GM23338 (cell line): ENCODE measurements around the gene SPATS2. TPM values are rescaled to one million over a fixed set of nuclear protein-coding genes. Genes with fewer than 3 reads are reported as not detected.
A peak's percentile ranks its signal among the peaks of the same experiment; 100 is the strongest.

Source experiments
- ATAC-seq: fragments of 200-7000 bp; cut with Tn5 transposase; 3 replicates; pipeline ENCODE4 v1.9.1; 2020
- DNase-seq: peaks from one replicate; pipeline ENCODE4 v3.0.0-alpha.2; 2015; ENCODE audit warnings: low spot score
- H2AFZ ChIP-seq: fragments of 200-600 bp; sonication (generic); 2 replicates; pipeline ENCODE4 v1.8.0; 2016; ENCODE audit warnings: antibody characterized with exemption, mild to moderate bottlenecking, moderate library complexity
- H3F3A ChIP-seq: fragments of 200-600 bp; sonication (generic); replicated peaks from 2 replicates; pipeline ENCODE4 v1.8.0; 2017; ENCODE audit warnings: antibody characterized with exemption, mixed run types, low read depth
- H3K27ac ChIP-seq: fragments of 200-600 bp; sonication (generic); 2 replicates; pipeline ENCODE4 v1.6.1; 2016; ENCODE audit warnings: low read depth
- H3K27me3 ChIP-seq: fragments of 200-600 bp; sonication (generic); 2 replicates; pipeline ENCODE4 v1.8.0; 2016; ENCODE audit warnings: mild to moderate bottlenecking, mixed run types, moderate library complexity; ENCODE audit not compliant: insufficient read depth
- H3K36me3 ChIP-seq: fragments of 200-600 bp; sonication (generic); 2 replicates; pipeline ENCODE4 v1.8.0; 2016; ENCODE audit warnings: mild to moderate bottlenecking; ENCODE audit not compliant: insufficient read depth
- H3K4me1 ChIP-seq: fragments of 200-600 bp; sonication (generic); 2 replicates; pipeline ENCODE4 v1.8.0; 2016; ENCODE audit warnings: mild to moderate bottlenecking, moderate library complexity; ENCODE audit not compliant: insufficient read depth
- H3K4me2 ChIP-seq: fragments of 200-600 bp; sonication (generic); 2 replicates; pipeline ENCODE4 v1.7.1; 2017; ENCODE audit warnings: mixed run types
- H3K4me3 ChIP-seq: fragments of 200-600 bp; sonication (generic); 2 replicates; pipeline ENCODE4 v1.6.1; 2016; ENCODE audit warnings: mixed run types
- H3K79me2 ChIP-seq: fragments of 200-600 bp; sonication (generic); replicated peaks from 2 replicates; pipeline ENCODE4 v1.8.0; 2017; ENCODE audit warnings: mild to moderate bottlenecking; ENCODE audit not compliant: insufficient read depth
- H3K9me2 ChIP-seq: fragments of 200-600 bp; sonication (generic); 2 replicates; pipeline ENCODE4 v1.8.0; 2017; ENCODE audit not compliant: insufficient read depth
- H4K20me1 ChIP-seq: fragments of 200-600 bp; sonication (generic); replicated peaks from 2 replicates; pipeline ENCODE4 v1.8.0; 2017; ENCODE audit warnings: mild to moderate bottlenecking; ENCODE audit not compliant: insufficient read depth
- H3K27ac Mint-ChIP-seq: 2 replicates; pipeline ENCODE4 v1.8.0; 2020; ENCODE audit warnings: inconsistent platforms, mild to moderate bottlenecking, moderate library complexity, mixed read lengths
- H3K27me3 Mint-ChIP-seq: 3 replicates; pipeline ENCODE4 v1.8.0; 2022; ENCODE audit warnings: low read depth, mild to moderate bottlenecking, moderate library complexity, mixed read lengths, inconsistent platforms; ENCODE audit not compliant: insufficient read depth, poor library complexity
- H3K36me3 Mint-ChIP-seq: 3 replicates; pipeline ENCODE4 v1.8.0; 2021; ENCODE audit warnings: low read depth, mild to moderate bottlenecking, inconsistent platforms, moderate library complexity, mixed read lengths
- H3K4me1 Mint-ChIP-seq: 3 replicates; pipeline ENCODE4 v1.8.0; 2020; ENCODE audit warnings: mild to moderate bottlenecking, inconsistent platforms, mixed read lengths
- H3K4me3 Mint-ChIP-seq: 3 replicates; pipeline ENCODE4 v1.8.0; 2021; ENCODE audit warnings: moderate library complexity, mild to moderate bottlenecking, inconsistent platforms, mixed read lengths
- H3K9me3 Mint-ChIP-seq: 3 replicates; pipeline ENCODE4 v1.8.0; 2020; ENCODE audit warnings: moderate library complexity, mild to moderate bottlenecking, inconsistent platforms, mixed read lengths
- JUNB ChIP-seq: IDR thresholded peaks from one replicate; pipeline ENCODE4 v1.6.1; 2016; ENCODE audit warnings: antibody characterized with exemption; ENCODE audit not compliant: unreplicated experiment
- ZNF114 ChIP-seq: fragments of 250-450 bp; sonication (Bioruptor Pico); IDR thresholded peaks from 2 replicates; pipeline ENCODE4 v1.5.0; 2020; ENCODE audit warnings: mild to moderate bottlenecking, moderate library complexity
- polyA plus RNA-seq: library from polyadenylated mRNA; unstranded; fragments of >200 nt; fragmentation: Nextera tagmentation; extraction: Ambion mirVana; gene quantifications from 2 replicates; pipeline ENCODE4 v1.2.1, GENCODE V29; 2016
- total RNA-seq: library from RNA; depleted of rRNA; stranded (reverse); fragments of >200 nt; shearing (Covaris generic); gene quantifications from 2 replicates; pipeline ENCODE4 v1.2.3, GENCODE V29; 2014
- TF ChIP-seq, protein P1 (sequence below), 2 experiments: fragments of 200-600 bp in 1 of 2; sonication (generic) in 1 of 2; conservative IDR thresholded peaks; 2 replicates each; pipeline versions ENCODE4 v1.5.1 to v1.6.1; 2016 to 2017; ENCODE audit warnings: antibody characterized with exemption in 2 of 2, low read depth in 2 of 2, mild to moderate bottlenecking in 2 of 2, moderate library complexity in 1 of 2
- TF ChIP-seq, protein P2 (sequence below): fragments of 250-450 bp; sonication (Bioruptor Pico); IDR thresholded peaks from 2 replicates; pipeline ENCODE4 v1.5.0; 2020; ENCODE audit warnings: mild to moderate bottlenecking, moderate library complexity

SPATS2 gene
- total and polyA plus RNA-seq, 2 experiments from 2014 or later = 20.6 to 61.0 TPM

DNA sequence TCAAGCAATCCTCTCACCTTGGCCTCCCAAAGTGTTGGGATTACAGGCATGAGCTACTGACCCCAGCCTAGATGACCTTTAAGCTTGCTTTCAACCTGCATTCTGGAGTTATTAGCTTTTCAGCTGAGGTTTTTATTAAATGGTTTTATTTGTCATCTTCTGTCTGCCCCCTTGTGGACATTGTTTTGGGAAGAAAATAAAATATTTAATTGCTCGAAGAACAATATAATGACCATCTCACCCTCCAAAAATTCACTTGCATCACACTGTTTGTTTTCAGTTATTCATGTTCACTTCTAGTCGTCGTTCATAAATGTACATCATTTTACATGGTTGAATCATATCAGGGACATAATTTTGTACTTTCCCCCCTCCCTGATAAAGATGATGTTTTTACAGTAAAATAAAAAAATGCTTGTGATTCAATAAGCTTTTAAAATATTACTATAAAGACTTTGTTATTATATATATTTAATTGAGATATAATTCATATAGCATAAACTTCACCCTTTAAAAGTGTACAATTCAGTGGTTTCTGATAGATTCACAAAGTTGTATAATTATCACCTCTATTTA is 10.1 kb upstream of the SPATS2 start:
- H3K4me3 Mint-ChIP-seq = no peak overlapping the region
- peaks cover 17% of the 10 kb centered on the region; the same call in 1 of the 2 replicates for H3K27me3 ChIP-seq
- H3F3A ChIP-seq = no peaks in the 10 kb centered on the region
- H3K27ac Mint-ChIP-seq = no peak overlapping the region
- H4K20me1 ChIP-seq = 0 out of 2 replicates have a peak, but pooled peaks cover 3% of the 10 kb centered on the region
- H2AFZ ChIP-seq = no peak overlapping the region
- H3K4me3 ChIP-seq = no peak overlapping the region
- H3K27ac ChIP-seq = no peak overlapping the region
- TF ChIP-seq, protein P1, sequence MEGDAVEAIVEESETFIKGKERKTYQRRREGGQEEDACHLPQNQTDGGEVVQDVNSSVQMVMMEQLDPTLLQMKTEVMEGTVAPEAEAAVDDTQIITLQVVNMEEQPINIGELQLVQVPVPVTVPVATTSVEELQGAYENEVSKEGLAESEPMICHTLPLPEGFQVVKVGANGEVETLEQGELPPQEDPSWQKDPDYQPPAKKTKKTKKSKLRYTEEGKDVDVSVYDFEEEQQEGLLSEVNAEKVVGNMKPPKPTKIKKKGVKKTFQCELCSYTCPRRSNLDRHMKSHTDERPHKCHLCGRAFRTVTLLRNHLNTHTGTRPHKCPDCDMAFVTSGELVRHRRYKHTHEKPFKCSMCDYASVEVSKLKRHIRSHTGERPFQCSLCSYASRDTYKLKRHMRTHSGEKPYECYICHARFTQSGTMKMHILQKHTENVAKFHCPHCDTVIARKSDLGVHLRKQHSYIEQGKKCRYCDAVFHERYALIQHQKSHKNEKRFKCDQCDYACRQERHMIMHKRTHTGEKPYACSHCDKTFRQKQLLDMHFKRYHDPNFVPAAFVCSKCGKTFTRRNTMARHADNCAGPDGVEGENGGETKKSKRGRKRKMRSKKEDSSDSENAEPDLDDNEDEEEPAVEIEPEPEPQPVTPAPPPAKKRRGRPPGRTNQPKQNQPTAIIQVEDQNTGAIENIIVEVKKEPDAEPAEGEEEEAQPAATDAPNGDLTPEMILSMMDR (conservative IDR thresholded peaks at IDR 0.05; ENCODE audit: low read depth in 2 of 2) = peak in 1 of 2 experiments; percentile 76
- TF ChIP-seq ZNF114 (CRISPR knock-in tag) = no peak
- ATAC-seq = no peak
- H3K4me2 ChIP-seq = no peak overlapping the region
- no peaks in the 10 kb centered on the region for H3K4me1 ChIP-seq
- H3K4me1 Mint-ChIP-seq = peaks cover 2% of the 10 kb centered on the region; the same call in 1 of the 3 replicates
- no peaks in the 10 kb centered on the region for H3K36me3 ChIP-seq
- no peaks in the 10 kb centered on the region for H3K9me3 Mint-ChIP-seq
- no peaks in the 10 kb centered on the region for H3K79me2 ChIP-seq
- peak; percentile 69 for DNase-seq
- no peaks in the 10 kb centered on the region for H3K9me2 ChIP-seq
- H3K27me3 Mint-ChIP-seq = peaks cover 6% of the 10 kb centered on the region
- H3K36me3 Mint-ChIP-seq = no peaks in the 10 kb centered on the region

DNA sequence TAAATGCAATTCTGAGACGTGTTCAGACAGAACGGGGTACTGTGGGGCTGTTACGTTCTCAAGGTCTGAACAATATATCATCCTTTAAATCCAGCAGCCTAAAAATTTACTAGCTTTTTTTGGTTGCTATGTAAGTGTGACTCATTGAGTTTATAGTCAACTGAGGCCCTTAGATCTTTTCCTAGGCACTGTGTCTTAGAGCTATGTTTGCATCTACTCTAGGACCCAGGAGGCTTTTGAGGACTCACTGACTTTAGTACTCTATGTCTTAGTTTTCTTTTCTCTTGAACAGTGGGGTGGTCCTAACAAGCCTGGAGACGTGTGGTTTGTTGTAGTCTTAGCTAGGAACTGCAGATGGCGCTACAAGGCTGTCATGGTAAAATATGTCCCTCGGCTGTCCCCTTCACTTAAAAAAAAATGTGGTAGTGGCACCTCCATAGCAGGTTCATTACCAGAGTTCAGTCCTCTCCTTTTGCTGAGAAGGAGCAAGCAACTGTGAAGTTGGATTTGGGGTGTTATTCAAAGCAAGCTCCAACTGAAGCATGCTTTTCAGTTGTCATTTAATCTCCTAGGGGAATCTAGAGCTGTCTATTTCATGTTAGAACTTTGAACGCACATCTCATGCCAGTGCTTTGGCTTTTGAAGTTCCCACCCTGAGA is 8.7 kb upstream of the SPATS2 start:
- no peak overlapping the region for H3K4me3 ChIP-seq
- Mint-ChIP-seq H3K27ac (no peak overlapping the region), H3K4me1 (peaks cover 2% of the 10 kb centered on the region; the same call in 1 of the 3 replicates), H3K36me3 (no peaks in the 10 kb centered on the region), H3K9me3 (no peaks in the 10 kb centered on the region), H3K4me3 (no peak overlapping the region), H3K27me3 (peaks cover 5% of the 10 kb centered on the region)
- no peaks in the 10 kb centered on the region for H3K79me2 ChIP-seq
- no peak for TF ChIP-seq JUNB
- TF ChIP-seq, protein P1 (conservative IDR thresholded peaks at IDR 0.05; ENCODE audit: low read depth in 2 of 2) = peak; percentile 85 to 91
- H3K9me2 ChIP-seq = no peaks in the 10 kb centered on the region
- H3K4me2 ChIP-seq = no peak overlapping the region
- 0 out of 2 replicates have a peak, but pooled peaks cover 3% of the 10 kb centered on the region for H4K20me1 ChIP-seq
- ATAC-seq (peak; percentile 97), DNase-seq (peak; percentile 89)
- H3F3A ChIP-seq = no peaks in the 10 kb centered on the region
- no peak overlapping the region for H3K27ac ChIP-seq
- peaks cover 9% of the 10 kb centered on the region; the same call in 1 of the 2 replicates for H3K27me3 ChIP-seq
- no peak overlapping the region for H2AFZ ChIP-seq
- no peaks in the 10 kb centered on the region for H3K4me1 ChIP-seq
- no peaks in the 10 kb centered on the region for H3K36me3 ChIP-seq

DNA sequence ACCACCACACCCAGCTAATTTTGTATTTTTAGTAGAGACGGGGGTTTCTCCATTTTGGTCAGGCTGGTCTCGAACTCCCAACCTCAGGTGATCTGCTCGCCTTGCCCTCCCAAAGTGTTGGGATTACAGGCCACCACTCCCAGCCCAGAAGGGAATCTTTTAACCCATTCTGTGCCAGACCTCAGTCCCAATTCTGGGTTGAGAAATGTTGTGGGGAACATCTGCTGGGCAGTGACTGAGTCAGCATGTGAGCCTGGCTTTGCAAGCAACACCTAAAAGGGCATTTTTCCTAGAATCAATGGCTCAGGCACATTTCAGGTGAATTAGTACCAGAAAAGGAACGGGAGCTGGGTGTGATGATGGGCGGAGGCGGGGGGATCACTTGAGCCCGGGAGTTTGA is 7.6 kb upstream of the SPATS2 start:
- H3K79me2 ChIP-seq = no peaks in the 10 kb centered on the region
- no peaks in the 10 kb centered on the region for H3K36me3 Mint-ChIP-seq
- H4K20me1 ChIP-seq = 0 out of 2 replicates have a peak, but pooled peaks cover 3% of the 10 kb centered on the region
- no peak overlapping the region for H3K4me3 Mint-ChIP-seq
- H3K36me3 ChIP-seq = no peaks in the 10 kb centered on the region
- H3K27ac ChIP-seq = no peak overlapping the region
- peaks cover 7% of the 10 kb centered on the region for H3K27me3 ChIP-seq
- H3K4me2 ChIP-seq = no peak overlapping the region
- DNase-seq (no peak), ATAC-seq (no peak)
- H3K4me3 ChIP-seq = no peak overlapping the region
- no peaks in the 10 kb centered on the region for H3F3A ChIP-seq
- H3K4me1 ChIP-seq = no peaks in the 10 kb centered on the region
- H3K4me1 Mint-ChIP-seq = peaks cover 2% of the 10 kb centered on the region; the same call in 1 of the 3 replicates
- H2AFZ ChIP-seq = no peak overlapping the region
- no peak overlapping the region for H3K27ac Mint-ChIP-seq
- no peaks in the 10 kb centered on the region for H3K9me2 ChIP-seq
- H3K27me3 Mint-ChIP-seq = peaks cover 7% of the 10 kb centered on the region
- H3K9me3 Mint-ChIP-seq = no peaks in the 10 kb centered on the region
- TF ChIP-seq, protein P2, sequence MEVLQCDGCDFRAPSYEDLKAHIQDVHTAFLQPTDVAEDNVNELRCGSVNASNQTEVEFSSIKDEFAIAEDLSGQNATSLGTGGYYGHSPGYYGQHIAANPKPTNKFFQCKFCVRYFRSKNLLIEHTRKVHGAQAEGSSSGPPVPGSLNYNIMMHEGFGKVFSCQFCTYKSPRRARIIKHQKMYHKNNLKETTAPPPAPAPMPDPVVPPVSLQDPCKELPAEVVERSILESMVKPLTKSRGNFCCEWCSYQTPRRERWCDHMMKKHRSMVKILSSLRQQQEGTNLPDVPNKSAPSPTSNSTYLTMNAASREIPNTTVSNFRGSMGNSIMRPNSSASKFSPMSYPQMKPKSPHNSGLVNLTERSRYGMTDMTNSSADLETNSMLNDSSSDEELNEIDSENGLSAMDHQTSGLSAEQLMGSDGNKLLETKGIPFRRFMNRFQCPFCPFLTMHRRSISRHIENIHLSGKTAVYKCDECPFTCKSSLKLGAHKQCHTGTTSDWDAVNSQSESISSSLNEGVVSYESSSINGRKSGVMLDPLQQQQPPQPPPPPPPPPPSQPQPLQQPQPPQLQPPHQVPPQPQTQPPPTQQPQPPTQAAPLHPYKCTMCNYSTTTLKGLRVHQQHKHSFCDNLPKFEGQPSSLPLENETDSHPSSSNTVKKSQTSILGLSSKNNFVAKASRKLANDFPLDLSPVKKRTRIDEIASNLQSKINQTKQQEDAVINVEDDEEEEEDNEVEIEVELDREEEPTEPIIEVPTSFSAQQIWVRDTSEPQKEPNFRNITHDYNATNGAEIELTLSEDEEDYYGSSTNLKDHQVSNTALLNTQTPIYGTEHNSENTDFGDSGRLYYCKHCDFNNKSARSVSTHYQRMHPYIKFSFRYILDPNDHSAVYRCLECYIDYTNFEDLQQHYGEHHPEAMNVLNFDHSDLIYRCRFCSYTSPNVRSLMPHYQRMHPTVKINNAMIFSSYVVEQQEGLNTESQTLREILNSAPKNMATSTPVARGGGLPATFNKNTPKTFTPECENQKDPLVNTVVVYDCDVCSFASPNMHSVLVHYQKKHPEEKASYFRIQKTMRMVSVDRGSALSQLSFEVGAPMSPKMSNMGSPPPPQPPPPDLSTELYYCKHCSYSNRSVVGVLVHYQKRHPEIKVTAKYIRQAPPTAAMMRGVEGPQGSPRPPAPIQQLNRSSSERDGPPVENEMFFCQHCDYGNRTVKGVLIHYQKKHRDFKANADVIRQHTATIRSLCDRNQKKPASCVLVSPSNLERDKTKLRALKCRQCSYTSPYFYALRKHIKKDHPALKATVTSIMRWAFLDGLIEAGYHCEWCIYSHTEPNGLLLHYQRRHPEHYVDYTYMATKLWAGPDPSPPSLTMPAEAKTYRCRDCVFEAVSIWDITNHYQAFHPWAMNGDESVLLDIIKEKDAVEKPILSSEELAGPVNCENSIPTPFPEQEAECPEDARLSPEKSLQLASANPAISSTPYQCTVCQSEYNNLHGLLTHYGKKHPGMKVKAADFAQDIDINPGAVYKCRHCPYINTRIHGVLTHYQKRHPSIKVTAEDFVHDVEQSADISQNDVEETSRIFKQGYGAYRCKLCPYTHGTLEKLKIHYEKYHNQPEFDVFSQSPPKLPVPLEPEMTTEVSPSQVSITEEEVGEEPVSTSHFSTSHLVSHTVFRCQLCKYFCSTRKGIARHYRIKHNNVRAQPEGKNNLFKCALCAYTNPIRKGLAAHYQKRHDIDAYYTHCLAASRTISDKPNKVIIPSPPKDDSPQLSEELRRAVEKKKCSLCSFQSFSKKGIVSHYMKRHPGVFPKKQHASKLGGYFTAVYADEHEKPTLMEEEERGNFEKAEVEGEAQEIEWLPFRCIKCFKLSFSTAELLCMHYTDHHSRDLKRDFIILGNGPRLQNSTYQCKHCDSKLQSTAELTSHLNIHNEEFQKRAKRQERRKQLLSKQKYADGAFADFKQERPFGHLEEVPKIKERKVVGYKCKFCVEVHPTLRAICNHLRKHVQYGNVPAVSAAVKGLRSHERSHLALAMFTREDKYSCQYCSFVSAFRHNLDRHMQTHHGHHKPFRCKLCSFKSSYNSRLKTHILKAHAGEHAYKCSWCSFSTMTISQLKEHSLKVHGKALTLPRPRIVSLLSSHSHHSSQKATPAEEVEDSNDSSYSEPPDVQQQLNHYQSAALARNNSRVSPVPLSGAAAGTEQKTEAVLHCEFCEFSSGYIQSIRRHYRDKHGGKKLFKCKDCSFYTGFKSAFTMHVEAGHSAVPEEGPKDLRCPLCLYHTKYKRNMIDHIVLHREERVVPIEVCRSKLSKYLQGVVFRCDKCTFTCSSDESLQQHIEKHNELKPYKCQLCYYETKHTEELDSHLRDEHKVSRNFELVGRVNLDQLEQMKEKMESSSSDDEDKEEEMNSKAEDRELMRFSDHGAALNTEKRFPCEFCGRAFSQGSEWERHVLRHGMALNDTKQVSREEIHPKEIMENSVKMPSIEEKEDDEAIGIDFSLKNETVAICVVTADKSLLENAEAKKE (CRISPR knock-in tag) = no peak
